Upper lobe of left lung (tissue), 4 donors: Measurements from ENCODE around the gene IMMP2L.

Experiments
- EP300 ChIP-seq, 4 donors: sonication (generic); formaldehyde crosslinking; IDR thresholded peaks; one replicate each; pipeline ENCODE4 v1.5.1; 2017; ENCODE audit warnings: antibody characterized with exemption in 4 of 4, control low read depth in 2 of 4
- POLR2A ChIP-seq, 4 donors: fragments of 450-650 bp; IDR thresholded peaks; one replicate each; pipeline ENCODE4 v1.5.1; 2016 to 2017; ENCODE audit warnings: antibody characterized with exemption in 4 of 4, mild to moderate bottlenecking in 2 of 4
- TF ChIP-seq, protein P1 (sequence below), 6 experiments: fragments of 450-650 bp in 4 of 6; fragments of 200-600 bp in 2 of 6; sonication (generic) in 2 of 6; IDR thresholded peaks; one replicate each; pipeline ENCODE4 v1.5.1; 2016 to 2019; ENCODE audit warnings: antibody characterized with exemption in 6 of 6

DNA sequence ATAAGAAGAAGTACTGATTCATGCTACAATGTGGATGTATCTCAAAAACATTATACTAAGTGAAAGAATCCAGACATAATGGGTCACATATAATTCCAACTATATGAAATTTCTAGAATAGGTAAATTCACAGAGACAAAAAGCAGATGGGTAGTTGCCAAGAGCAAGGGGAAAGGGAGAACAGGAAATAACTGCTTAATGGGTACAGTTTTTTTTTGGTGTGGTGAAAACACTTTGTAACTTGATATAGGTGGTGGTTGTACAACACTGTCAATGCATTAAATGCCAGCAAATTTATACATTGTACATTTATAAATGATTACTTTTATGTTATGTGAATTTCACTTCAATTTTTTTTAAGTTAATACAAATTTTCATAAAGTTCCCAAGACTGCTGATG, 490.7 kb downstream of the IMMP2L start:
- no peak for TF ChIP-seq POLR2A (IDR thresholded peaks at IDR 0.05)
- TF ChIP-seq, protein P1, sequence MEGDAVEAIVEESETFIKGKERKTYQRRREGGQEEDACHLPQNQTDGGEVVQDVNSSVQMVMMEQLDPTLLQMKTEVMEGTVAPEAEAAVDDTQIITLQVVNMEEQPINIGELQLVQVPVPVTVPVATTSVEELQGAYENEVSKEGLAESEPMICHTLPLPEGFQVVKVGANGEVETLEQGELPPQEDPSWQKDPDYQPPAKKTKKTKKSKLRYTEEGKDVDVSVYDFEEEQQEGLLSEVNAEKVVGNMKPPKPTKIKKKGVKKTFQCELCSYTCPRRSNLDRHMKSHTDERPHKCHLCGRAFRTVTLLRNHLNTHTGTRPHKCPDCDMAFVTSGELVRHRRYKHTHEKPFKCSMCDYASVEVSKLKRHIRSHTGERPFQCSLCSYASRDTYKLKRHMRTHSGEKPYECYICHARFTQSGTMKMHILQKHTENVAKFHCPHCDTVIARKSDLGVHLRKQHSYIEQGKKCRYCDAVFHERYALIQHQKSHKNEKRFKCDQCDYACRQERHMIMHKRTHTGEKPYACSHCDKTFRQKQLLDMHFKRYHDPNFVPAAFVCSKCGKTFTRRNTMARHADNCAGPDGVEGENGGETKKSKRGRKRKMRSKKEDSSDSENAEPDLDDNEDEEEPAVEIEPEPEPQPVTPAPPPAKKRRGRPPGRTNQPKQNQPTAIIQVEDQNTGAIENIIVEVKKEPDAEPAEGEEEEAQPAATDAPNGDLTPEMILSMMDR (IDR thresholded peaks at IDR 0.05) = no peak
- TF ChIP-seq EP300 (IDR thresholded peaks at IDR 0.05) = no peak
